B cell (primary cell): Measurements from ENCODE around the gene CRMP1. TPM values are rescaled to one million over a fixed set of nuclear protein-coding genes. Genes with fewer than 3 reads are reported as not detected.
A peak's percentile ranks its signal among the peaks of the same experiment; 100 is the strongest.

Experiments used
- ATAC-seq: fragments of 200-7000 bp; cut with Tn5 transposase; one replicate; pipeline ENCODE4 v1.10.0; 2021; ENCODE audit warnings: low read depth, mild to moderate bottlenecking, moderate number of reproducible peaks, moderate library complexity
- CTCF ChIA-PET: fragments of 350-600 bp; sonication (Branson Sonifier 250); formaldehyde crosslinking; loops from one replicate; lab custom pipeline; 2021; ENCODE audit warnings: antibody characterized with exemption, inconsistent platforms; lab: Charles Lee
- POLR2A ChIA-PET: fragments of 350-600 bp; sonication (Branson Sonifier 250); formaldehyde crosslinking; loops from one replicate; lab custom pipeline; 2021; ENCODE audit warnings: antibody characterized with exemption; lab: Charles Lee
- DNase-seq: peaks from one replicate; pipeline ENCODE4 v3.0.0; 2013
- H2AFZ ChIP-seq: 2 replicates; pipeline ENCODE4 v1.6.1; 2012; ENCODE audit warnings: mild to moderate bottlenecking, low read depth, low read length; ENCODE audit not compliant: insufficient read depth, poor library complexity, severe bottlenecking
- H3K27ac ChIP-seq, 2 donors: 1 replicate in 1 of 2; 2 replicates in 1 of 2; pipeline ENCODE4 v1.5.1; 2012 to 2013; ENCODE audit warnings: low read length in 2 of 2, mild to moderate bottlenecking in 2 of 2, moderate library complexity in 1 of 2
- H3K27me3 ChIP-seq, 4 experiments: fragments of 200-600 bp in 1 of 4; sonication (generic) in 1 of 4; replicated peaks in 1 of 4; 1 replicate in 2 of 4; 2 replicates in 2 of 4; pipeline versions ENCODE4 v1.6.1 to v1.7.0; 2013 to 2016; ENCODE audit warnings: low read length in 3 of 4, mild to moderate bottlenecking in 2 of 4, mixed read lengths in 1 of 4, moderate library complexity in 1 of 4; ENCODE audit not compliant: insufficient read depth in 4 of 4, control insufficient read depth in 3 of 4; ENCODE audit errors: control extremely low read depth in 1 of 4
- H3K36me3 ChIP-seq, 2 experiments: replicated peaks in 1 of 2; 1 replicate in 1 of 2; 2 replicates in 1 of 2; pipeline versions ENCODE4 v1.6.1 to v1.7.1; 2013; ENCODE audit warnings: low read length in 1 of 2; ENCODE audit not compliant: insufficient read depth in 2 of 2, control insufficient read depth in 1 of 2; ENCODE audit errors: control extremely low read depth in 1 of 2, extremely low read depth in 1 of 2
- H3K4me1 ChIP-seq, 2 donors: fragments of 200-600 bp in 1 of 2; sonication (generic) in 1 of 2; 1 replicate in 1 of 2; 2 replicates in 1 of 2; pipeline versions ENCODE4 v1.5.1 to v1.6.1; 2013 to 2017; ENCODE audit warnings: low read length in 2 of 2; ENCODE audit not compliant: control insufficient read depth in 2 of 2, insufficient read depth in 2 of 2
- H3K4me2 ChIP-seq: replicated peaks from 2 replicates; pipeline ENCODE3; 2012; ENCODE audit warnings: mild to moderate bottlenecking, low read depth, low read length; ENCODE audit not compliant: poor library complexity, severe bottlenecking
- H3K4me3 ChIP-seq, 5 experiments: fragments of 200-600 bp in 1 of 5; sonication (generic) in 1 of 5; 1 replicate in 3 of 5; 2 replicates in 2 of 5; pipeline versions ENCODE4 v1.5.1 to v1.7.0; 2011 to 2016; ENCODE audit warnings: low read length in 4 of 5, mild to moderate bottlenecking in 4 of 5, low read depth in 2 of 5, control low read depth in 1 of 5, moderate library complexity in 1 of 5; ENCODE audit not compliant: insufficient read depth in 1 of 5; ENCODE audit errors: control extremely low read depth in 1 of 5, extremely low read depth in 1 of 5
- H3K79me2 ChIP-seq: fragments of 200-600 bp; sonication (generic); one replicate; pipeline ENCODE4 v1.6.0; 2016; ENCODE audit warnings: low read length; ENCODE audit not compliant: control insufficient read depth, insufficient read depth
- H3K9ac ChIP-seq: fragments of 200-600 bp; sonication (generic); 2 replicates; pipeline ENCODE4 v1.6.1; 2017; ENCODE audit warnings: mild to moderate bottlenecking, low read length, moderate library complexity
- H3K9me3 ChIP-seq, 3 donors: one replicate each; pipeline versions ENCODE4 v1.6.1 to v1.7.1; 2013; ENCODE audit warnings: low read length in 2 of 3; ENCODE audit not compliant: control insufficient read depth in 2 of 3, insufficient read depth in 1 of 3; ENCODE audit errors: control extremely low read depth in 1 of 3
- H4K20me1 ChIP-seq: 2 replicates; pipeline ENCODE4 v1.6.0; 2012; ENCODE audit warnings: mild to moderate bottlenecking, low read length; ENCODE audit not compliant: insufficient read depth, control insufficient read depth, poor library complexity, severe bottlenecking
- H3K27ac Mint-ChIP-seq: one replicate; pipeline ENCODE4 v1.8.0; 2021; ENCODE audit warnings: mixed read lengths
- H3K27me3 Mint-ChIP-seq: one replicate; pipeline ENCODE4 v1.8.0; 2021; ENCODE audit warnings: mixed read lengths
- H3K4me1 Mint-ChIP-seq: one replicate; pipeline ENCODE4 v1.8.0; 2021; ENCODE audit warnings: mixed read lengths
- H3K4me3 Mint-ChIP-seq: one replicate; pipeline ENCODE4 v1.8.0; 2021; ENCODE audit warnings: mixed read lengths
- H3K9me3 Mint-ChIP-seq: one replicate; pipeline ENCODE4 v1.8.0; 2022; ENCODE audit warnings: mixed read lengths; ENCODE audit not compliant: insufficient read depth
- EZH2 ChIP-seq: IDR thresholded peaks from 2 replicates; pipeline ENCODE4 v1.6.1; 2012; ENCODE audit warnings: borderline replicate concordance, low read depth, mild to moderate bottlenecking, moderate library complexity, low read length; ENCODE audit not compliant: insufficient read depth, poor library complexity, severe bottlenecking
- WGBS: methylation state at CpG from one replicate; pipeline ENCODE4 v1.1.5; 2013; ENCODE audit warnings: missing lambda C conversion rate; ENCODE audit not compliant: insufficient coverage; 5-methylcytosine and 5-hydroxymethylcytosine counted together
- intact Hi-C: fragments of 100-400 bp; cut with micrococcal nuclease; formaldehyde crosslinking; loops from one replicate; pipeline ENCODE4 v1.10.0; 2022
- polyA plus RNA-seq: library from polyadenylated mRNA; depleted of rRNA; stranded (reverse); fragments of >200 nt; gene quantifications from 2 replicates; pipeline ENCODE4 v1.2.3, GENCODE V29; 2012
- total RNA-seq, 2 donors: library from RNA; stranded (reverse); fragments of 120-200 nt in 1 of 2; gene quantifications; 1 replicate in 1 of 2; 2 replicates in 1 of 2; pipeline versions ENCODE4 v1.2.3 to v1.2.4, GENCODE V29; 2013 to 2022
- TF ChIP-seq, protein P1 (sequence below): fragments of 200-600 bp; IDR thresholded peaks from one replicate; pipeline ENCODE4 v1.8.0; 2022; ENCODE audit warnings: antibody characterized with exemption, mild to moderate bottlenecking

CRMP1 gene
- total and polyA plus RNA-seq, 2 donors (not counting 1 experiment from before 2014, with no cell fraction given) = 0.13 TPM; not detected in 1

DNA sequence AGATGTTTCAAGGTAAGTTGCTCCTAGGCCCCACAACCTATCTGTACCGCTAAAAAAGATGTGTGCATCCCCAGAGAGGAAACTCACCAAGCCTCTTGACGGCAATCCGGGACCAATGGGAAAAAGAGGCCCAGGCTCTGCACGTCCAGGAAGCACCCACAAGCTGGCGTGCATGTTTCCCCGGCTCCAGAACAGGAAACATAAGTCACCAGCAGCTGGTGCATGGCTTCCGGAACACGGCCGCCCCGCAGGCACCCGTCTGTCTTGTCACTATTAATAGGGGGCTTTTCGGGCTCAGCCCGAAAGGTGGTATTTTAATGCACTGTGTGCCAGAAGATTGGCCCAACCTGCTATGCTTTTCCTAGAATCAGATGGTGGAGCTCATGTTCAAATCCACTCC is 22.2 kb downstream of the CRMP1 start:
- no peak overlapping the region for H3K27ac ChIP-seq
- WGBS = 14% methylated on average over 11 of the region's 13 CpGs
- no peak overlapping the region for H2AFZ ChIP-seq
- peaks cover 0 to 9% (median 0%) of the 10 kb centered on the region in 3 donors for H3K9me3 ChIP-seq
- peaks cover 23% of the 10 kb centered on the region for H3K4me1 Mint-ChIP-seq
- H3K4me1 ChIP-seq = peaks cover 12 to 16% of the 10 kb centered on the region in 2 donors
- H3K27me3 Mint-ChIP-seq = peaks cover 20% of the 10 kb centered on the region
- H3K4me3 Mint-ChIP-seq = peak overlapping the region; percentile 26
- intact Hi-C loops = no loop called here
- H3K9me3 Mint-ChIP-seq = no peaks in the 10 kb centered on the region
- H3K4me3 ChIP-seq = no peak overlapping the region
- ATAC-seq (no peak), DNase-seq (no peak)
- no peak for TF ChIP-seq EZH2
- TF ChIP-seq, protein P1, sequence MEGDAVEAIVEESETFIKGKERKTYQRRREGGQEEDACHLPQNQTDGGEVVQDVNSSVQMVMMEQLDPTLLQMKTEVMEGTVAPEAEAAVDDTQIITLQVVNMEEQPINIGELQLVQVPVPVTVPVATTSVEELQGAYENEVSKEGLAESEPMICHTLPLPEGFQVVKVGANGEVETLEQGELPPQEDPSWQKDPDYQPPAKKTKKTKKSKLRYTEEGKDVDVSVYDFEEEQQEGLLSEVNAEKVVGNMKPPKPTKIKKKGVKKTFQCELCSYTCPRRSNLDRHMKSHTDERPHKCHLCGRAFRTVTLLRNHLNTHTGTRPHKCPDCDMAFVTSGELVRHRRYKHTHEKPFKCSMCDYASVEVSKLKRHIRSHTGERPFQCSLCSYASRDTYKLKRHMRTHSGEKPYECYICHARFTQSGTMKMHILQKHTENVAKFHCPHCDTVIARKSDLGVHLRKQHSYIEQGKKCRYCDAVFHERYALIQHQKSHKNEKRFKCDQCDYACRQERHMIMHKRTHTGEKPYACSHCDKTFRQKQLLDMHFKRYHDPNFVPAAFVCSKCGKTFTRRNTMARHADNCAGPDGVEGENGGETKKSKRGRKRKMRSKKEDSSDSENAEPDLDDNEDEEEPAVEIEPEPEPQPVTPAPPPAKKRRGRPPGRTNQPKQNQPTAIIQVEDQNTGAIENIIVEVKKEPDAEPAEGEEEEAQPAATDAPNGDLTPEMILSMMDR = no peak
- H3K4me2 ChIP-seq = peak overlapping the region; percentile 32
- ChIA-PET POLR2A (no interaction called here), CTCF (no interaction called here)
- H3K9ac ChIP-seq = no peak overlapping the region
- H4K20me1 ChIP-seq = no peaks in the 10 kb centered on the region
- no peak overlapping the region for H3K27ac Mint-ChIP-seq
- H3K79me2 ChIP-seq = no peaks in the 10 kb centered on the region
- H3K27me3 ChIP-seq = peaks cover 0 to 18% (median 3%) of the 10 kb centered on the region in 4 experiments
- no peaks in the 10 kb centered on the region for H3K36me3 ChIP-seq

DNA sequence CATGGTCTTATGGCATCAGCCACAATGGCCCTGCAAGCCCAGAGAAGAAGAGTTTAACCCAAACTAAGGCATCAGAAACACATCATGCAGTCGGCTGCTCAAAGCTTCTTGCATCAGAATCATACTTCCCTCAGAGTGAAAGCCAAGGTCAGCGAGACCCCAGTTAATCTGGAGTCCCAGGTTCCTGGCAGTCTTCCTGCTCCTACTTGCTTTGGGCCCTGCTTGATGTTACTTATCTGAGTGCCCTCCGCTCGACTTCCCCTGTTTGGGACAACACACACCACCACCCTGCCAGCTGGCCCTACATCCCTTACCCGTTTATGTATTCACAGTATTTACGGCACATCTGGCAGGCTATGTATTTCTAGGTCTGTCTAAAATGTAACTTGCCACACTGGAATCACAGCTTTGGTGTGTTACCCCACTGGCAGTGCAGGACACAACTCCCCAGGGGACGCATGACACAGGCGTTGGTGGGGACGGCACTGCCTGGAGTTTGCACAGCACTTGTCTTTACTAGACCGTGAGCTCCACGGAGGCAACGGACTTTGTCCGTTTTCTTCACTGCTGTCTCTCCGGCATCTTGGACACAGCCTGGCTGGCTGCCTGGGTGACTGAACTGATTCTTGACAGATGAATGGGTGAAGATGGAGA is 22.8 kb downstream of the CRMP1 start:
- no peak for TF ChIP-seq EZH2
- TF ChIP-seq, protein P1 = no peak
- Histone ChIP-seq H3K79me2 (no peaks in the 10 kb centered on the region), H3K9ac (no peak overlapping the region), H3K4me3 (no peak overlapping the region), H3K27ac (no peak overlapping the region), H3K4me2 (peak overlapping the region; percentile 32), H3K4me1 (peaks cover 12 to 16% of the 10 kb centered on the region in 2 donors), H3K27me3 (peaks cover 0 to 18% (median 3%) of the 10 kb centered on the region in 4 experiments), H3K36me3 (no peaks in the 10 kb centered on the region), H4K20me1 (no peaks in the 10 kb centered on the region), H3K9me3 (peaks cover 0 to 9% (median 0%) of the 10 kb centered on the region in 3 donors), H2AFZ (no peak overlapping the region)
- Mint-ChIP-seq H3K27ac (no peak overlapping the region), H3K4me3 (peak overlapping the region; percentile 26), H3K9me3 (no peaks in the 10 kb centered on the region), H3K27me3 (peaks cover 21% of the 10 kb centered on the region), H3K4me1 (peaks cover 23% of the 10 kb centered on the region)
- no peak for ATAC-seq
- intact Hi-C loops = no loop called here
- DNase-seq = no peak
- WGBS = 28% methylated on average over 14 of the region's 14 CpGs
- CTCF ChIA-PET = no interaction called here
- POLR2A ChIA-PET = no interaction called here
